HuH-7 (cell line): Measurements from ENCODE around the gene DNAJB11.

Source experiments
- DNase-seq: peaks from one replicate; pipeline ENCODE4 v3.0.0; 2011; ENCODE audit warnings: low spot score

The DNAJB11 gene

DNA sequence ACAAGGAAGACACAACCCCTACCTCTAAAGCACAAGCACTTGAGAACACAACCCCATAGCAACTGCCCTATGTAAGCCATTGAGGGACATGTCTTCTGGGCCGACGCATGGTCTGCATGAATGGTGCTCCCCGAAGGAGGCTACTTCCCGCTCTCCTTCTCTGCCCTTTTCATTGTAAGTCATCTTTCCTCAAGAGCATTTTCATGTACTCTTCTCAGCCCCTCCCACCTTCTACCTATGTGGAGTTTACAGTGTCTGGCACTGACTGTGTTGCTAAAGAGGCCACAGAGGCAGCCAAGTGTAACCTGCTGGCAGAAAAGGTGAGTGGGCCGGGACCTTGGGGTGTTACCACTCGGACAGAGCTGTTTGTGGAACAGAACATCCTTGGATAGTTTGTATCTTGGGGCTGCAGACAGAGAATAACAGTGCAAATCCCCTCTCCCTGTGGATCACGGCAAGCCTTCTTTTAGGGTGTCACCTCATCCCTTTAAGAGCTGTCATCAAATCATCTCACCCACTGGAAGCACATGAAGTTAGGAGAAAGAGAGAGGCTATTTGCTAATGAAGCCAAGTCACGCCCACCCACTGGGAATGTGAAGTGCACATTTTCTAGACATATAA lies 47.9 kb downstream of the DNAJB11 start:
- DNase-seq: no peak

DNA sequence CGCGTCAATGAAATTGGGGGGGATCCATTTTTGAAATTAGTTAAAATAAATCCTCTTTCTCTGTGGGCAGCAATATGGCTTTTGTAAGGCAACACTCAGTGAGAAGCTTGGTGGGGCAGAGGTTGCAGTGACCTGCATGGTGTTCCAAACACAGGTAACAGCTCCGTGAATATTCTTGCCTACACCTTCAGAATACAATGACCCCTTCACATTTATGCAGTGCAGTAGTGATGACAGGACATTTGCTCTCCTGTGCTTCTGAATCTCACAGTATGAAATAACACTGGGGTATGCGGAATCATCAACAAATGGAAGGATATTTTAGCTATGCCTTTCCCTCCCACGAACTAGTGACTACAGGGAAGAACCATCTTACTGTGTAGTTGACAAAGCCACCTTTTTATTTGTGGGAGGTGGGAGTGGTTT lies 49.3 kb downstream of the DNAJB11 start:
- DNase-seq: no peak

GRCh38 chr3:186620213-186621092 lies 49.9 kb downstream of the DNAJB11 start:
- DNase-seq: no peak

DNA sequence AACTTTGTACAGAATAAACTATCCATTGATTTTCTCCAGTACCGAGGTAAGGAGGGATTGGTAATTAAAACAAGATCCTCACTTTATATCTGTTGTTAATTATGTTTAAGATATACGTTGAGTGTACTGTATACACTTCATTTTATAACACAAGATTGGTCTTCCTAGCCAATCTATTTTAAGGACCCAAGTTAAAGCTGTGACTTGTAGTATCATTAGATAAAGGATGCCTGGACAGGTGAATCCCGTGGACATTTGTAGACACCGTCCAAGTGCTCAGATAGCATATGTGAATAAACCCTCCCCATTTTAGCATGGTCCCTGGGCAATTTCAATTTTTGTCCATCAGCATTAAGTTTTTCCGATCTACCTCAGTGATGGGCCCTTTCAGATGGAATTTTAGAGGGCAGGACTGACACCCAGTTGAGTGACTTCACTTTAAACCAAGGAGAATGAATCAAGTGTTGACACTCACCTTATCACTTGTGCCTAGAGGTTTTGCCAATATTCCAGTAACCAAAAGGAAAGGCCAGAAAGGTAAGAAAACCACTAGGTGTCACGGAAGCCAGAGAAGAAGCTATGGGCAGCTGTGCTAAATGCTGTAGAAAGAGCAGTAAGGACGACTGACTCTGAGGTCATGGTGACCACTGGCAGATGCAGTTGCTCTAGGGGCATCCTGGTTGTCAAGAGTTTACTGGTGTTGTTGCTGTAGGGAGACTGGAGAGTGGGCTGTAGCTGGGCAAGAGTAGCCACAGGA lies 51.6 kb downstream of the DNAJB11 start:
- no peak for DNase-seq

GRCh38 chr3:186622651-186623310 lies 52.3 kb downstream of the DNAJB11 start:
- no peak for DNase-seq

DNA sequence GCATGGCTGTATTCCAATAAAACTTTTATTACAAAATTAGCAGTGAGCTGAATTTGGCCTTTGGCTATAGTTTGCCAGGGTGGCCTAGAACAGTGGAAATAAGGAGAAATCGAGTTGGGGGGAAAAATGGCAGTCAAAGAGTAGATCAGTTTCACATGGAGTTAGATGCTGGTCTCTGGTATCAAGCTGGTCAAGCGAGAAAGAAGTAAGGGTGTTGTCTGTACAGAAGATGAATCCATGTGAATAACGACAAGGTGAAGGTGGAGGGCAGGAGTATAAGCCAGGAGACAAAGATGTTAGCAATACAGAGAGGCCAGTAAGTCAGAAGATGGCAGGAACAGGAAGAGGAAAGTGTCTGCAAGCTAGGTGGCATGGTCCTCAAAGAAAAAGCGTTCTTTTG lies 54.1 kb downstream of the DNAJB11 start:
- DNase-seq: no peak

DNA sequence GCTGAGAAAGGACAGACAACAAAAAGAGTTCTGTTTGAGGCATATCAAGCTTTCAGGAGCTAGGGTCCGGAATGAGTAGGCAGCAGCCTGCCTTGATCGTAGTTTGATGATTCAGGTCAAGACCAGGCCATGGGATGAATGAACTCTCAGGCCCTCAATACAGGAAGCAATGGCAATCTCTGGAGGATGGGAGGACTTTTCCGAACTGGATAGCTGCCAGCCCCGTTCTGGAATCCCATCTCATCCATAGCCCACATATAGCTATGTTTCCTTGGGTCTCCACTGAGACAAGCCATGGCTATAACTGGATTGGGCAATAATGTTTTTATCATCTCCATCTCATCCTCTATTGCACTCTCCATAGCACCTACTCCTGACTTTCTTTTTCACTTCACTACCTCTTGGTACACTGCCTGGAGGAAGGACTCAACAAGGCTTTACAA lies 55.1 kb downstream of the DNAJB11 start:
- DNase-seq: no peak

DNA sequence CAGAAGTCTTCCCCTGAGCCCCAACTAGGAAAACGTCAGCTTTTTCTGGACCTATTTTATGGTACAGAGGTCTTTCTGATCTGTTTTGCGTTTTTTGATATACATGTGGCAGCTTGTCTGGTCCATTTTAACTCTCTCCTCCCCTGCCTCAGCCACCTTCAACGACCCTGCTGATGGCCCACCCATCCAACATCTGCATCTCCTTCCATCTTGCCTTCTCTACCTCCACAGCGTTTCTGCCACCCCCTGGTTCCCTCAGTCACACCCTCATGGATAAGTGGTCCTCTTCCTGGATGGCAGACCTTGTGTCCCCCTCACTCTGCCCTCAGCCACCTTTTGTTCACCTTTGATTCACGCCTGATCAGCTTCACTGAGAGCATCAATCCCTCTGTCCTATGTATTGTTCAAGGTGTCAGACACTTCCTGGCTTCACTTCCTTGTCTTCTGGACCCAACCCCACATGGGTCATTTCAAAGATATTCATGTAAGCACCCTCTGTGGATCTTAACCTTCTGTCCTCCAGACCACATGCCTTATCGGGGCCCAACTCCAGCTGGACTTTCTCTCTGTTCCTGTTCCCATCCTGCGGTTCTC lies 55.8 kb downstream of the DNAJB11 start:
- no peak for DNase-seq

DNA sequence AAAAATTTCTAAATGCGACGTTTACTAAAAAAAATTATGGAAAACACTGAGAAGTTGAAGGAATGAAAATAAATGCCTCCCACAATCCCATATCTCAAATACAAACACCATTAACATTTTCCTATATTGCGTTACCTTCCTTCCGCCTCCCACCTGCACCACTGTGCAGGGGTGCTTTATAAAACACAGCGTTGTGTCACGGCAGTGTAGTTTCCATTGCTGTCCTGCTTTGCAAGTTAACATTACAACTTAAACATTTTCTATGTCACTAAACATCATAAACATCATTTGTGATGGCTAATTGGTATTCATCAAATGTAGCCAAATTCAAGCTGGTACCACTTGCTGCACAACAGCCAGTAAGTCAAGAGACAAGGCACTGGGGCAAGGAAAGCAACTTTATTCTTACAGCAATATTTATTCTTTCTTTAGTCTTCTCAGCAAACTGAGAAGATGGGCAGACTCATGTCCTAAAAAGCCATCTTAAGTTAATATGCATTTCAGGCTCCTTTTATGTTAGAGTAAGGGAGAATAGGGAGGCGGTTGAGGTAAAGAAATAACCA lies 57.4 kb downstream of the DNAJB11 start:
- DNase-seq: no peak

DNA sequence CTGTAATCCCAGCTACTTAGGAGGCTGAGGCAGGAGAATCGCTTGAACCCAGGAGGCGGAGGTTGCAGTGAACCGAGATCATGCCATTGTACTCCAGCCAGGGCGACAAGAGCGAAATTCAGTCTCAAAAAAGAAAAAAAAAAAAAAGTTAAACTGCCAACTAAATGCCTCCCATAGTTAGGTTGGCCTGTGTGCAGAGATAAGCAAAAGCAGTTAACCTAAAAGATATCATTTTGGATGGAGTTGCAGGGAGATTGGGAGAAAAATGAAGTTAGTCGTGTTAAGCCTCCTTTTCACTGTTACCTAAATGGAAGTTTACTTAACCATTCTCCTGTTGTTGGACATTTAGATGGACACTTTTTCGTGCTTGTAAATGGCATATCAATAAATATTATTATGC lies 58.2 kb downstream of the DNAJB11 start:
- no peak for DNase-seq

DNA sequence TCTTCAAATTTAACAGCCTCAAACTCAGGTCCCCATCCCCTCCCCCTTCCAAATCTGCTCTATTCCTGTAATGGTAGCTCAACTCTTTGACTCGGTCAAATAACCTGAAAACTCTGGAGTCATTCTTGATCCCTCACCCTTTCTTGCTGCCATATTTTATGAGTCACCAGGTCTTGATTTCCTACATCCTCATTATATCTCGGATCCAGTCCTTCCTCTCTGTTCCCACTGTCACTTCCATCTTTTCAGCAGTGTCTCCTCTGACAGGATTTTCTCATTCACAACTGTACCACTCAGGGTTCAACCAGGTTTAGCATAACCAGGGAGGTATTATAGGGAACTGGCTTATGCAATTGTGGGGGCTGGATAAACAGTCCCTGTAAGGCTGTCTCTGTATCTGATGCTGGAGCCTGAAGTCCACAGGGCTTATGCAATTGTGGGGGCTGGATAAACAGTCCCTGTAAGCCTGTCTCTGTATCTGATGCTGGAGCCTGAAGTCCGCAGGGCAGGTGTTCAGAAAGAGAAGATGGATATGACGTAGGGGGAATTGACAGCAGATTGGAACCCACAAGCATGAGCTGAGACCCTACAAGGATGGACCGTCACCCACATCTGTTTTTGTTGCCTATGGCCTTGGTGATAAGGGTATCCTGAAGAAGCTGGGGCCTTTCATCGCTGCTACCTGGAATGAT lies 60.6 kb downstream of the DNAJB11 start:
- no peak for DNase-seq

GRCh38 chr3:186633481-186633880 lies 63.0 kb downstream of the DNAJB11 start:
- no peak for DNase-seq

- DNase-seq: peak; percentile 36
Measured at GRCh38 chr3:186634207-186634606, 63.7 kb downstream of the DNAJB11 start.
